Activated T-cell treated with anti-CD3 and anti-CD28 coated beads, Interleukin-2, amount 50 U/mL, for 48 hours (primary cell): Measurements from ENCODE around the gene CHRNA5.

Source experiments
- DNase-seq, 2 experiments: peaks; one replicate each; pipeline ENCODE4 v3.0.0-alpha.2; 2020

Gene CHRNA5

DNA sequence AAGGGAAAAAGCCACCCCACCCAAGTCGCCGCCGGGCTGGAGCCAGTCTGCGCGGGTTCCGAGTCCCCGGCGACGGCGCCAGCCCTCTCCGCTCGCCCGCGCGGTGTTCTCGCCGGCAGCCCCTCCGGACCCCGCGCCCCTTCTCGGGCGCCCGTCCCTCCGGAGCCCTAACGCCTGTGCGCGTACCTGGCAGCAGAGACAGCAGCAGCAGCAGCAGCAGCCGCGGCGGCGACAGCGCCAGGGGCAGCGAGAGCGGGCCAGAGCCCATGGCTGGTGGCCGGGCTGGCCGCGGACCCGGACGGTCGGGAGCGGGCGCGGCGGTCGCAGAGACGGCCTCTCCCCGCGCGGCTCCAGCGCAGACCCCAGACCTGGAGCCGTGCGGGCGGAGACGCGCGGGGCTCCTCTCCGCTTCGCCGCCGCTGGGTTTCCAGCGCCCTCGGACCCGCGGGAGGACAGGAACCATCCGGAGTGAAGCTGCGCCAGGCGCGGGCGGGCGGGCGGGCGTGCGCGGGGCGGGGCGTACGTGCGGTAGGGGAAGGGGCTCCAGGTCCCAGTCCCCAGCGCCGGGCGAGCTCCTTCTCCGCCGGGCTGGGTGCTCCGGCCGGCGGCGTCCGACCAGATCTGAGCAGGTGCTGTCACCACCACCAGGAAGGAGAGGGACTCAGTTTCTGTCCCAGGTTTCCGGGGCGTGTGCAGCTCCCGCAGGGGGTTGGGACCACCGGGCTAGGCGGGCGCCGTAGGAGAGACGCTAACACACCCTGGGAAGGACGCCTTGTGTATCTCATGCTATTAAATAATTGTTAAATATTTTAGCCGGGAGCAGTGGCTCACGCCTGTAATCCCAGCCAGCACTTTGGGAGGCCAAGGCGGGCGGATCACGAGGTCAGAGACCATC is 55.5 kb downstream of the CHRNA5 start, which contains the start of gene CHRNA3:
Gene CHRNA3 (minus strand): TSS at position 470 of the 895 bp plus-strand sequence. CDS start 202 bp downstream, at position 268.
- DNase-seq = peak in 1 of 2 experiments; percentile 22

DNA sequence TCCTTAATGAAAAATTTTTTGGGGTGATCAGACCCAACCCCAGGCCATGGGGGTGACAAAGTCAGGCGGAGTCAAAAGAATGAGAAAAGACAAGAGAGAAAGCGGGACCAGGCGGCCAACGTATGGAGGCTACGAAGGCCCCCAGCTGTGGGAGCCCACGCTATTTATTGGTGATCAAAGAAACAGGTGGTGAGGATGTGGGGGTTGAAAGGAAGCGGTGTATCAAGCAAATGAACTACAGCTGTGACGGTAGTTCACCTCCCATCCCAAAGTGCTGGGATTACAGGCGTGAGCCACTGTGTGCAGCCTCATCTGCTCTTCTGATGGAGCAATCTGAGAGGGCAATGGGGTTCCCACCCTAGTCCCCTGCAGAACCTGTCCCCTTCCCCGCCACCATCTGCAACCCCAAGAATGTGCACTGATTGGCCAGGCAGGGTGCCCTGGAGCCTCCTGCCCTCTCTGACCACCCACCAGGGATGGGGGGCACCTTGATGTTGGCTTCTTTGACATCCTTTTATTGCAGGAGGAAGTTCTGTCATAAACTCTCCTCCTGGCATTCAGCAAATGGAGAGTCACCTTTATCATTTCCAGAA is 56.6 kb downstream of the CHRNA5 start:
- DNase-seq = no peak

DNA sequence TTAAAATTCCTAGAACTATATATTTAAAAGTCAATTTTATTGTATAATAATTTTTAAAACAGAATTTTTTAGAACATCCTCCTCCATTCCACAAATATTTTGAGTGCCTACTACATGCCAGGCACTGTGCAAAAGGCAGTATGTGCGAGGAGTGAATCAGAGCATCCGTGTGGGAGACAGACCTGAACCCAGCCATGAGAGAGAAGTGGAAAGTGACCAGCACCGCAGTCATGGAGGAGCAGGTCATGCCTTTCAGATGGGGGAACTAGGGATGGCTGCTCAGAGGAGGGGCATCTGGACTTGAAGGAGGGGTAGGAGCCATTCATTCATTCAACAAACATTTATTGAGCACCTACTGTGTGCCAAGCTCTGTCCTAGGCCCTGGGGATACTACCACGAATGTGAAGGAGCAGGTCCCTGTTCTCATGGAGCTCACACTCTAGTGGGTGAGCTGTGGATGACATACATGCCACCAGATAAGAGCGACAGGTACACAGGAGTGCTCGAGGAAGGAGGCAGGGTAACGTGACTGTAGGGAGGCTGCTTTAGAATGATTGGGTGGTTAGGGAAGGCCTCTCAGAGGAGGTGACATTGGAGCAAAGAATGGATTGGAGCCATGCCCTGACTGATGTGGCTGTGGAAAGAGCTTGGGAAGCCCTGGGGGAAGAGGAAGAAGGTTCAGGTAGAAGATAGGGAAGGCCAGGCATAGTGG is 58.6 kb downstream of the CHRNA5 start:
- DNase-seq = no peak

DNA sequence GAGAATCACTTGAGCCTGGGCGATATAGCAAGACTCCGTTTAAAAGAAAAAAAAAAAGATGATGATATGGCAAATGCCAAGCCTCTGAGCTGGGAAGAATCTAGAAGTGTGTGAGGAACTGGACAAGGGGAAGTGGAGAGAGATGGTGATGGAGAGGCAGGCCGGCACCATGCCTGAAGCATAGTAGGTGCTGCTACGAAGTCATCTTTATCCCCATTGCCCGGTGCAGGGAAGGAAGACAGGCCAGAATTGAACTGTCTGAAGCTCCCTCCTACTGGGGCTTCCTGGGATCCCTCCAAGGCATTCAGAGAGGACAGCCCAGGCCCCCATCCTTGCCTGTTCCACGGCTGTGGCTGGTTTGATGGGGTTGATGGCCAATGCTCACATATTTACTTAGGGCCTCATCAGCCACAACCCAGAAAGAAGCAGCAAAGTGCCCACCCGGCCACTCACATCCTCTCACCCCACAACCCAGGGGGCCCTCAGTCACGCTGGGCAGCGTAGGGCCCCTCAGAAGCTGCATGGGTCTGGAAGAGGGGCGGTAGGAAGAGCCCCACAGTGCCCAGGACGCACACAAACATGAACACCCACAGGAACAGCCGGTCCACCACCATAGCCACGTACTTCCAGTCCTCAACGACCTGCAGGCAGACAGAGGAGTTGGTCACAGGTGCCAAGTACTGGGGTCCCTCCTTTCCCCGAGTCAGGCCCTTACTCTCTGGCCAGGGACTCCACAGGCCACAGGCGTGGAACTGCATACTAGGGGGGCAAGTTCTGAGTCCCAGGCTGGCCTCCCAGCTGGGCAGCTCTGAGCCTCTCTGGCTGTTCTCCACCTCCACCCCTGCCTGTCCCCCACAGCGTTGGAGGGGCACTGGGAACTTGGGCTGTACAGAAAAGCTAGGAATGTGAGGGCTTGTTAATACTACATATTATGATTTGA is 59.6 kb downstream of the CHRNA5 start:
- DNase-seq = no peak

DNA sequence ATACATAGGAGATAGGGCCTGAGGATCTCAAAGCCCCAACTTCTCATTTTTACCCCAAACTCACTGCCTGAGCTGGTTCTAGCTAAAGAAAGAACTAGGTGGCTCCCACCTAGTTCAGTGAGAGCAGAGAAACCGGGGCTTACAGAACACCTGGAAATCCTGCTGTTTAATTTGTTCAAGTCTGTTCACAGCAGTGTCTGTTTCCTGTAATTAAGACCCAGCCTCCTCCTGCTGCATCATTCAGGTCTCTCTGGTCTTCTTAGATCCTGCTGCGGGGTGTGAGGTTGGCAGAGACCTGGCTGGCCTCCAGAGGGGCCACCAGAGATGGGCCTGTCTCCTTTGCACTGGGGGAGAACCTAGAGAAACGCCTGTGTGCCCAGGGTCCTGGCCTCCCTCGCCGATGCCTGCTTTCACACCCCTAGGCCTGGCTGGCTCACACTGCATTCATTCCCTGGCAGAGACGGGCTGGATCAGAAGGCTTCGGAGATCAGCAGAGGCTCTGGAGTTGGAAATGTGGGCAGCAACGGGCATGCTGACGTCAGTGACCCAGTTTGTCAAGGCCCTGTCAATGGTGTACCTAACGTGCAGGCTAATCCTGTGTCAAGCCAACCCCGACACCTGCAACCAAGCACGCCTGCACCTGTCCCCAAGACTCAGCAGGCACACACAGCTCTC is 60.4 kb downstream of the CHRNA5 start:
- no peak for DNase-seq

DNA sequence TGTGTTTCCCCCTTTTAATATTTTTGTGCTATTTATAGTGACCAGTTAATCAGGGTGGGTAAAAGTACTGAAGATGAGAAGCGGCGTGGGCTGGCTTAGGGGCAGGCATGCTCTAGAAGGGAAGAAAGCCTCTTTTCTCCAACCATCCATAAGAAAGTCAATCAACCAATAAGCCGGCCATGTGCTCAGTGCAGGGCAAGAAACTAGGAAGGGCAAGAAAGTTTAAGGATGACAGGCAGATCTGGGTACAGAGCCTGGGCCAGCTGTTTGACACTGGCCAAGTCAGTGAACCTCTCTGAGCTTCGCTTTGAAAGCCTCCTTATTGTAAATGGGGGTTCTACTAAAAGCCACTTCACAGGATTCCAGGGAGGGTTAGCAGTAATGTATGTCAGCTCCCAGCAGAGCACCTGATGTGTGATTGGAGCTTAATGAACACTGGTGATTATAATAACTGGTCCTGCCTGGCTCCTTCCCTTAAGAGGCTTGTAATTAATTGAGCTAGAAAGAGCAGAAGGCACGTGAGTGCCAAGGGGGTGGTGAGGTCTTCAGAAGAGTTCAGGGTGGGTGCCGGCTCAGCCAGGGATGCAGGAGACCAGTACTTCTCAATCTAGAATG is 61.2 kb downstream of the CHRNA5 start:
- DNase-seq = no peak

DNA sequence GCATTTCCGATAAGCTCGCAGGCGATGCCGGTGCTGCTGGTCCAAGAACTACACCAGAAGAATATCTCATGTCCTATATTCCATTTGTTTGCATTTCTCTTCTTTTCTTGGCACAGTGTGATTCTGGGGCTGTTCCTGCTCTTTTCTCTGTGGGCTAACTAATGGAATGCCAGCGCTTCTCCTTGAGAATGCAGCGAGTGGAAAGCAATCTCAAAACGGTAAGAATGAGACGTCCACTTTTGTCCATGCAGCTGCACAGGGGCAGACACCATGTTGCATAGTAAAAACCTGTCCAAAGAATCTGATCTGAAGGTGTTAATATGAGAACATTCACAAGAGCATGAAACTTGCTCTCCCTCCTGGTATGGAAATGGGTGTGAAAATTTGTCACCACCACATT is 62.0 kb downstream of the CHRNA5 start:
- DNase-seq = no peak

DNA sequence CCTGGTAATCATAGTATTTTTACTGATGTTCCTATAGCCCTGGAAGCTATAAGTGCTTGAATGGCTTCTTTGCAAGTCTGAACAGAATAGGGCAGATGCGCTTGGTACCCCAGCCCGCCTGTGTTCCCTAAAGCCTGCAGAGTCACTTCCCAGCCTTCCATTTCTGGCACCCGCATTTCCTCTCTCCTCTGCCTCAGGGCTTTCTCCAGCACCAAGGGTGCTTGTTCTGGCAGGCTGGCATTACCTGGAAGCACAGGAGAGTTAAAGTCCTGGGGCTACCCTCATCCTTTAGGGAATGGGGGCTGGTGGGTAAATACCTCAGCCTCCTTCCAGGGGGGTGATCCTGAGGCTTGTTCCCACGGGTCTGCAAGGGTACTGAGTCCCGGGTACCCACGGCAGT is 62.9 kb downstream of the CHRNA5 start:
- DNase-seq = no peak

DNA sequence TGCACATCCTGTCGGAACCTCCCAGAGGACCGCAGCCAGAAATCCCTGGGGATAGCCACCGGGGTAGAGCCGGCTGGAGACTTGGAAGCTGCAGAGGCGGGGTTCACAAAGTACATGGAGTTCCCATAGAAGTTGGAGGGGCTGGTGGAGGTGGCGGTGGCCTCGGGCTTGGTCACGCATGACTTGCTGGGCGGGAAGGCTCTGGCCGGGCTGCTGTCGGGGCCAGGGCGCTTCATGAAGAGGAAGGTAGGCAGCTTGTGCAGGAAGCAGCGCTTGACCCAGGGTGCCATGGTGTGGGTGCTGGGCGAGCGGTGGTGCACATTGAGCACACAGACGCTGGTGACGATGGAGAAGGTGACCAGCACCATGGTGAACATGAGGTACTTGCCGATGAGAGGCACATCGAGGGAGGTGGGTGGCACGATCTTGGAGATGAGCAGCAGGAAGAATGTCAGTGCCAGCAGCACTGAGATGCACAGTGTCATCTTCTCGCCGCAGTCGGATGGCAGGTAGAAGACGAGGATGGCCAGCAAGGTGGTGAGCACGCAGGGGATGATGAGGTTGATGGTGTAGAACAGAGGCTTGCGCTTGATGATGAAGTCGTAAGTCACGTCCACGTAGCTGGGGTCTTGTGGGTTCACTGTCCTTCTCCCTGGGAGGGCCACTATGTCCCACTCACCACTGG is 63.9 kb downstream of the CHRNA5 start:
- no peak for DNase-seq

DNA sequence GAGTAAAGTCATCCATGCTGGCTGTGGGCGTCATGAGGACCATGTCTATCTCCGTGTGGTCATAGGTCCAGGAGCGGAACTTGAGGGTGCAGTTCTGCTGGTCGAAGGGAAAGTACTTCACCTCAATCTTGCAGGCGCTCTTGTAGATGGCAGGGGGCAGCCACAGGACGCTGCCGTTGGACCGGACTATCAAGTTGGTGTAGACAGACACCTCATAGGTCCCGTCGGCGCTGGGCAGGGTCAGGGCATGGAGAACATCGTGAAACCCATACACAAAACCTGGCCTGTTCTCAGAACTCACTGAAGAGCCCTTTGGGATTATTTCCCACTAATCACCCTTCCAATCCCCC is 64.4 kb downstream of the CHRNA5 start:
- no peak for DNase-seq

DNA sequence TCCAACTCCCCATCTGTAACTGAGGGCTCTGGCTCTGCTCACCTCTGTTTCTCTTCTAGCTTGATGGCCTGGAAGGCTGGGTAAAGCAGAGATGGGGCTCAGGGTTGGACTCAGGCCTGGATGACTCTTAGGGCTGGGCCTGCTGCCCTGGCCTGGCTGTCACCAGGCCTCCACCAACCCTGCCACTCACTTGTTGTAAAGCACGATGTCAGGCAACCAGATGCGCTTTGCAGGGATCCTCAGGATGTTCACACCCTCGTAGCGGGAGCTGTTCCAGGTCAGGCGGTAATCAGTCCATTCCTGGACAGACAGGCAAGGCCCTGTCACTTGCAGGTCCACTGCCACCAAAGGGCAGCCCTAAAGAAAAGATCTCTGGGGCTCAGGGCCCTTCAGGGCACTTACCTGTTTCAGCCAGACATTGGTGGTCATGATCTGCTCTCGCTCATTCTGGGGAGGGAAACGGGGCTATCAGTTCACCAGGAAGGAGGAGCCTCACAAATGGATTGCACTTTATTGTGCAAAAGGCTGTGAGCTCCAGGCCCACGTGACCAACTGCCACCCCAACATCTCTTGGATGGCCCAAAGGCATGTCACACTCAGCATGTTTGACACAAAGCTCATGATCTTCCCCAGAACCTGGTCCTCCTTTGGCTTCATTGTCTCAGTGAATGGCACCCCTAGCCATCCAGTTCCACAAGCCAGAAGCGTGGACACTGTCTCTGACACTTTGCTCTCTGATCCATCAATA is 65.7 kb downstream of the CHRNA5 start:
- no peak for DNase-seq

DNA sequence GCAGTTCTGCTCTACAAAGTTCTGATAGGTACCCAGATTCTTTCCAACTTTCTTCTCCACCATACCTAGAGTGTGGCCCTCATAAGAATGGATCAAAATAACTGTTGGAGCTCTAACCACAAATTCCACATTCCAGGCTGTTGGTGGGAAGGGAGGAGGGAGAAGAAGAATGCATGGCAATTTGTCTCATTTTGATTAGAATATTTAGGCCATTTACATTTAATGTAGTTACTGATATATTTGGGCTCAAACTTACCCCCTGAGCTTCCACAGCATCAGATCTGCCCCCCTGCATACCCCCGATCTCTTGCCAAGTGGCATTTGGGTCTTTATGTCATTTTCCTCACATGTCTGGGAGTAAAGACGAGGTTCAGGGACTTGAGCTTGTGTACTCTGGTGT is 68.0 kb downstream of the CHRNA5 start:
- no peak for DNase-seq

DNA sequence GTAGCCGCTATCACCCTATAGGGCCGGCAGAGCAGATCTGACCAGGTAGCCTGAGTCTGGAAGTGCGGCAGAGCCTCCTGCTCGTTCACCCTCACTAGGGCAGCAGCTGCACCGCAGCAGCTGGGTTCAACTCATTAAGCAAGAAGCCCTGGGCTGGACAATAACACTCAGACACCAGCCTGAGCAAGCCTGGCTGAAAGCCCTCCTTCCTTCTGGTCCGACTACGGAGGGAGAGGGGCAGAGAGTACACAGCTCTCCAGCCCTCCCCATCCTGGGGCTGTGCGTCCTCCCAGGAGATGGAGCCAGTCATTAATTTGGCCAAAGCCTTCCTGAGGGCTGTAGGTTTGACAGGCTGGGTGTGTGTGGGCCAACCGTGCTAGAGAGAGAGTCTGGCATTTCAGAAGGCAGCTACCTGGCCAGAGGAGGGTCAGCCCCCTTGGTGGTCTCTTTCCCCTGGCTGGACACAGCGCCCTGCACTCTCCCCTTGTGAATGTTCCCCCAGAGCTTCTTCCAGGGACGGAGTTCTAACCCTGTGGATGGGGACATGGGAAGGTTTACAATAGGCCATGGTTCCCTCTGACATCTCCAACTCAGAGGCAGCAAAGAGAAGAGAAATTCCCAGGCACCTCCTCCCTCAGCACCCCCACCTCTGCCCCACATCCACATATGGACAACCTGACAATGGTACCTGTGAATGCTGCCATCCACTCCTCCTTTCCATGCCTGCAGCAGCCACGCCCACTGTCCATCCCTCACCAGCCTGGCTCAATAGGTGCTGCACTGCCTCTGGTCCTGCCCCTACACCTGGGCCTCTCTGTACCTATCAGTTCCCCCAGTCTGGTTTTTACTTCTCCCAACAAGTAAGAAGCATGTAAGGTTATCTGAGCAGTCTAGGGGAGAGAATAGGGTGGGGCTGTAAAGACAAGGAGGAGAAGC is 69.2 kb downstream of the CHRNA5 start:
- DNase-seq = no peak

DNA sequence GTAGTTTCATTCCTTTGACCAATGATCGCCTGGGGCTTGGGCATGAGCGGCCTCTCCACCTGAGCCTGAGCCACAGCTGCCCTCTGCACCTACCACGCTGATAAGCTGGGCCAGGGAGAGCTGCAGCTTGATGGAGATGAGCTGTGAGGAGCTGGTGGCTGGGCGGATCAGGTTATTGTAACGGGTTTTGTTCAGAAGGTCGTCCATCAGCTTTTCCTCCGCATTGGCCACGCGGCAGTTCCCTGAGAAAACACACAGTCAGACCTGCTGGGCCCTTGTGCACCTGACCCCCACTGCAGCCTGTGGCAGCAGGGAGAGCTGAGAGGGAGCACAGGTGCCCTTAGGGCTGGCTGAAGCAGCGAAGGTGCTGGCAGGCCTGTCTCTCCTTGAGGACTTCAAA is 70.0 kb downstream of the CHRNA5 start:
- DNase-seq = no peak

DNA sequence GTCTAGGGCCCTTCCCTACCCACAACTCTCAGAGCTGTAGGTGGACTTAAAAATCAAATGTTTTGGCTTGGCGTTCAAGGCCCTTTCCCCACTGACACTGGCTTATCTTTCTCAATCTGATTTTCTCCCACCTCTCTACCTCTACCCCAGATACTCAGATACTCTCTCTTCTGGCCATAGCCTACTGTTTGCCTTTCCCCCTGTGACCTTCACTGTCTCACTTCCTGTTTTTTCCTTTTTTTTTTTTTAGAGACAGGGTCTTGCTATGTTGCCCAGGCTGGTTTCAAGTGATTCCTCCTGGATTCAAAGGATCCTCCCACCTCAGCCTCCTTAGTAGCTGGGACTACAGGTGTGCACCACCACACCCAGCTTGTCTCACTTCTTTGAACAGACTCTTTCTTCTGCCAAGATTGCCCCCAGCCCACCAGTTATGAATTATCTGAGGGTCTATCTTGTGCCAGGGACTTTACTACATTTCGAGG is 71.1 kb downstream of the CHRNA5 start:
- DNase-seq = no peak

DNA sequence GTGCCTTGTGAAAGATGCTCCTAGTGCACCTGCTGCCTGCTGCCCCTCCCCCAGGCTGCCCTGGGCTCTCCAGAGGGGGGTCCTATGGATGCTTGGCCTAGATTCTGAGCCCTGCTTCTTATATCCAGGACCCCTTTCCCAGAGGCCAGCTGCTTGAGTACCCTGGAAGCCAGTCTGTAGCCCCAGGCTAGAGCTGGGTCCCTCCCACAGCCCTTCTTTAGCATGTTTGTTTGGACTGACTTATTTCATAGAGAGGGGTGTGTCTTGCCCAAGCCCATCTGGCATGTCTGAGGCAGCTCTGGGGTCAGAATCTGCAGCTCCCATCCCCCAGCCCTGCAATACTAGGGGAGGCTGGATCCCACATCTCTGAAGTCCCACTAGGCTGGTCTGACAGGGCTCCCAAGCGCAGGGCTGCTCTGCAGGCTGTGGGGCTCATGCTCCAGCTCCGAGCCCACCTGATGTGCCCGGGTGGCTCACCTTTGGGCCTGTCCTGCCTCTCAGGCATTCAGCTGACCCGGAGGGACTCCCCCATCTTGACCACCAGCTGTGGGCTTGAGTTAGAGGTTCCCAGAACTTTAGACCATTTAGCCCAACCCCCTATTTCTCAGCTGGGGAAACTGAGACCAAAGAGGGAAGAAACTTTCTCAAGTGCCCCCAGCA is 72.6 kb downstream of the CHRNA5 start:
- no peak for DNase-seq

DNA sequence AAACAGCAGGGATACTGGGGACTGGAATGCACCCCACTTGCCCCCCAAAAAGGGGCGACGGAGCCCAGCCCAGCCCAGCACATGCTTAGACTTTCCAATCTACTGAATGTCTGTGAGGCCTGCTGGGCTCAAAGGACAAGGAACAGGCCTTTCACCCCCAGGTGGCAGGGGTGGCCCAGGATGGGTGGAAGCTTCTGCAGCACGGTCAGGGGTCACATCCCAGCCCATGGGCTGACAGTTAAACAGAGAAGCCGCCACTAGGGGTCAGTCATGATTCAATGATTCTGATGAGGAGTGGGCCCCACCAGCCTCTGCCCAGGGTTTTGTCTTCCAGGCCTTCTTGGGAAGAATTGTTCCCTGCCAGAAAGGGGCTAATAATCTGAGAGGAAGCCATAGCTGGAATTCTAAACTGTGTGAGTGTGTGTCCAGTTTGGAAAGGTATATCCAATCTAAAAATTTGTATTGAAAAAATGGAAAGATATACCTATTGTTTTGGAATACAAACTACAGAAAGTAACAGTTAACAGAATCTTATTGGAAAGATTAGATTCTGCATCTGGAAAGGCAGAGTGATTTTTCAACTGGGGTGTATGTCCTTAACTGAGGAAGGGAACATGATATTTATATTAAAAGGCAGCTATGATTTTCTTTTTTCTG is 73.5 kb downstream of the CHRNA5 start:
- DNase-seq = peak; percentile 68 to 70
